Stimulated activated CD4-positive, alpha-beta T cell treated with anti-CD3 and anti-CD28 coated beads, Interleukin-15, amount 100 ng/mL, for 1 hour (primary cell): ENCODE results near the gene CRYGC.

Source experiments
- DNase-seq, 2 donors: peaks; one replicate each; pipeline ENCODE4 v3.0.0-alpha.2; 2020; ENCODE audit warnings: low read depth in 1 of 2, low spot score in 1 of 2

The CRYGC gene

GRCh38 chr2:208097313-208097712 lies 32.3 kb downstream of the CRYGC start:
- DNase-seq: no peak

GRCh38 chr2:208096080-208096479 lies 33.5 kb downstream of the CRYGC start:
- DNase-seq: no peak

DNA sequence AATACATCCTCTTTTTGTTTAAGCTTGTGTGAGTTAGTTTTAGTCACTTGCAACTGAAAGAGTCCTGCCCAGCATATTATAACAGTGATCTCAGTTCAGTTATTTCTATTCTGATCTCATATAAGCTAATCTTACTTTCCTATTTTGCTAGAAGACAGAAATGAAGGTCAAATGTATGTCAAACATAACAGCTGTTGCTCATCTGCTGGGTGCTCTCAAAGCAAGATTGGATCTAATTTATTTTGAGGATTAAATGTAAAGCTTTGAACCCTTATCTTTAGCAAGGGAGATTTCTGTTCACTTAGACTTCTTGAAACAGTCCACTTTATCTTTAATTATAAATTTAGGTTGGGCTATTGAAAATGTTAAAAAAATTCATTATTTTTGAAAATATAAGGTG lies 36.5 kb downstream of the CRYGC start:
- DNase-seq: no peak

DNA sequence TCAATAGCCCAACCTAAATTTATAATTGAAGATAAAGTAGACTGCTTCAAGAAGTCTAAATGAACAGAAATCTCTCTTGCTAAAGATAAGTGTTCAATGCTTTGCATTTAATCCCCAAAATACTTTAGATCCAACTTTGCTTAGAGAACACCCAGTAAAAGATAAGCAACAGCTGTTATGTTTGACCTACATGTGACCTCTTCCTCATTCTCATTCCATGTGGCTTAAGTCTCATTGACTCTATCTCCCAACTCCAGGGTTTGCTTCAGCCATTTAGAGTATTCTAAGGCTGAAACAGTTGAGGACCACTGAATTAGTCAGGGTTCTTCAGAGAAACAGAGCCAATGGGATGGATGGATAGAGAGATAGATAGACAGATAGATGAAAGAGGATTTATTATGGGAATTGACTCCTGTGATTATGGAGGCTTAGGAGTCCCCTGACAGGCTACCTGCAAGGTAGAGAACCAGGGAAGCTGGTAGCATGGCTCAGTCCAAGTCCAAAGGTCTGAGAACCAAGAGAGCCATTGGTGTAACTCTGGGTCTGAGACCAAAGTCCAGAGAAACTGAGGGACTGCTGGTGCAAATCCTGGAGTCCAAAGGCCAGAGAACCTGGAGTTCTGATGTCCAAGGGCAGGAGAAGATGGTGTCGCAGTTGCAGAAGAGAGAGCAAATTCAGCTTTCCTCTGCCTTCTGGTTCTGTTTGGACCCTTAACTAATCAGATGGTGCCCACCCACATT lies 37.4 kb downstream of the CRYGC start:
- DNase-seq: no peak

DNA sequence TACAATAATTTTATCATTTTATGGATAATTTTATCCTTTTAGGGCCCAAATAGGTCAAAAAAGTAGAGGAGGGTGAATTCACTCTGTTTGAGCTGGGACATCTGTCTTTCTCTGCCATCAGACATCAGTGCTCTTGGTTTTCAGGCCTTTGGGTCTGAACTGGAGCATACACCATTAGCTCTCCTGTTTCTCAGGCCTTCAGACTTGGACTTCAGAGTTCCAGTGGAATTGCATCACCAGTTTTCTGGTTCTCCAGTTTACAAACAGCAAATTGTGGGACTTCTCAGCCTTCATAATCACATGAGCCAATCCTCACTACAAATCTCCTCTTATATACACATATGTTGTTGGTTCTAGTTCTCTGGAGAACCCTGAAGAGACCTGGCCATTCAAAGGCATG lies 39.2 kb downstream of the CRYGC start:
- no peak for DNase-seq

DNA sequence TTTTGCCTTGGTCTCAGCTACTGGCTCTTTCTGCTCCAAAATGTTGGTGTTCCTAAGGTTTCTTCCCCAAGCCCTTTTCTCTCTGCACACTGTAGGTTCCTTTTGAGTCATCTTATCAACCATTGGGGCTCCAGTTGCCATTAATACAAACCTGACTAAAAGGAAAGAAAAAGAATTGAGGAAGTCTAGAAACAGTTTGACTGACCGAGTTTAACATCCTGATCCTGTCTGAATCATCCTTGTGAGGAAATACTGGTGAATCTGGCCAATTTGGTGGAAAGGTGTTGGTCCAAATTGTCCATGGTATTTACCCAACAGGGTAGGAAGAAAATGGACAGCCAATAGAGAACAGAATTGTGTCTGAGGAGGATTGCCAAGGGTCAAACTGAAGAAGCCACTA lies 43.6 kb downstream of the CRYGC start:
- DNase-seq: no peak

- no peak for DNase-seq
These were observed 45.8 kb downstream of the CRYGC start for GRCh38 chr2:208083807-208084206.
